AG08395 (cell line): ENCODE results near the gene BRSK2.

Experiments used
- DNase-seq: peaks from one replicate; pipeline ENCODE4 v3.0.0; 2012; ENCODE audit warnings: mixed read lengths, low spot score

BRSK2 gene

GRCh38 chr11:1484061-1484671 is 94.4 kb downstream of the BRSK2 start:
- DNase-seq: no peak

- no peak for DNase-seq
Observed at GRCh38 chr11:1484695-1485503, 95.2 kb downstream of the BRSK2 start.

- no peak for DNase-seq
Observed at GRCh38 chr11:1485504-1485885, 95.8 kb downstream of the BRSK2 start.

GRCh38 chr11:1486054-1486825 is 96.5 kb downstream of the BRSK2 start, which contains the start of gene MOB2:
Gene MOB2, minus strand, starts transcription at chr11:1486779. Its CDS starts 223 bp downstream, at chr11:1486556.
- no peak for DNase-seq

GRCh38 chr11:1487091-1487850 is 97.5 kb downstream of the BRSK2 start:
- no peak for DNase-seq

- no peak for DNase-seq
Observed at GRCh38 chr11:1487851-1488574, 98.3 kb downstream of the BRSK2 start.

GRCh38 chr11:1488575-1489180 is 98.9 kb downstream of the BRSK2 start:
- no peak for DNase-seq

- no peak for DNase-seq
Observed at GRCh38 chr11:1490651-1491050, 100.9 kb downstream of the BRSK2 start.

- no peak for DNase-seq
Observed at GRCh38 chr11:1491379-1491778, 101.6 kb downstream of the BRSK2 start.

- no peak for DNase-seq
Observed at GRCh38 chr11:1493650-1494244, 104.0 kb downstream of the BRSK2 start.

- no peak for DNase-seq
Observed at GRCh38 chr11:1494650-1495049, 104.9 kb downstream of the BRSK2 start.

- DNase-seq: no peak
Observed at GRCh38 chr11:1496091-1496760, 106.5 kb downstream of the BRSK2 start.

GRCh38 chr11:1496761-1497095 is 107.0 kb downstream of the BRSK2 start:
- no peak for DNase-seq

- DNase-seq: no peak
Observed at GRCh38 chr11:1497600-1497999, 107.9 kb downstream of the BRSK2 start.

- no peak for DNase-seq
Observed at GRCh38 chr11:1498262-1498661, 108.5 kb downstream of the BRSK2 start.

- DNase-seq: no peak
Observed at GRCh38 chr11:1499261-1499890, 109.6 kb downstream of the BRSK2 start.

- DNase-seq: no peak
Observed at GRCh38 chr11:1499899-1500298, 110.2 kb downstream of the BRSK2 start.

GRCh38 chr11:1500466-1501420 is 111.0 kb downstream of the BRSK2 start:
- DNase-seq: no peak
